ENCODE data around the gene TTLL5. TPM values are rescaled to one million over a fixed set of nuclear protein-coding genes. Genes with fewer than 3 reads are reported as not detected.
"Not testable (repeated sequence)": the region's sequence is repeated elsewhere in the genome, so short reads cannot be mapped to it uniquely, and the experiment has no call there.

TTLL5 gene
- total RNA-seq, 1 donor from 2014 or later: 29.6 TPM

DNA sequence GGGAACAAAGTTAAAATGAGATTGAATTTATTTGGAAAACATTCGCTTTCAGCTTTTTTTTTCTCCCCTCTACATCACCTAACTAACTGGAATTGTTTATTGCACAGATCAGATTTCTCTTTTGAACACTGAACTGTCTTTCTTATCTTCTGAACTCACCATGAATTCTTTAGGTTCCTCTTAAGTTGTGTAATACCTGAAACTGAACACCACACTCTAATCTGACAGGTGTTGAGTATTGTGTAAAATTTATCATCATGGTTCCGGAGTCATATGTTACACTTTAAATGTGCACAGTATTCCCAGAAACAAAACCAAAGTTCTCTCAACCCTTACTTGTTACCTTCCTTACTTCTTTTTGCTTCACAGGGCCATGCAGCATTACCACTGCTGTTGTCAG lies 254.0 kb downstream of the TTLL5 start:
- no peak overlapping the region for H3K27ac Mint-ChIP-seq
- no peaks in the 10 kb centered on the region for H3K27me3 Mint-ChIP-seq (ENCODE audit: low read depth)
- DNase-seq (ENCODE audit: low spot score): no peak
- no peaks in the 10 kb centered on the region for H3K36me3 Mint-ChIP-seq (ENCODE audit: low read depth)
- intact Hi-C loops (cut with micrococcal nuclease): no loop called here
- H3K4me3 Mint-ChIP-seq (ENCODE audit: low read depth): no peak overlapping the region
- H3K9me3 Mint-ChIP-seq: no peaks in the 10 kb centered on the region
- no peaks in the 10 kb centered on the region for H3K4me1 Mint-ChIP-seq (ENCODE audit: low read depth)

DNA sequence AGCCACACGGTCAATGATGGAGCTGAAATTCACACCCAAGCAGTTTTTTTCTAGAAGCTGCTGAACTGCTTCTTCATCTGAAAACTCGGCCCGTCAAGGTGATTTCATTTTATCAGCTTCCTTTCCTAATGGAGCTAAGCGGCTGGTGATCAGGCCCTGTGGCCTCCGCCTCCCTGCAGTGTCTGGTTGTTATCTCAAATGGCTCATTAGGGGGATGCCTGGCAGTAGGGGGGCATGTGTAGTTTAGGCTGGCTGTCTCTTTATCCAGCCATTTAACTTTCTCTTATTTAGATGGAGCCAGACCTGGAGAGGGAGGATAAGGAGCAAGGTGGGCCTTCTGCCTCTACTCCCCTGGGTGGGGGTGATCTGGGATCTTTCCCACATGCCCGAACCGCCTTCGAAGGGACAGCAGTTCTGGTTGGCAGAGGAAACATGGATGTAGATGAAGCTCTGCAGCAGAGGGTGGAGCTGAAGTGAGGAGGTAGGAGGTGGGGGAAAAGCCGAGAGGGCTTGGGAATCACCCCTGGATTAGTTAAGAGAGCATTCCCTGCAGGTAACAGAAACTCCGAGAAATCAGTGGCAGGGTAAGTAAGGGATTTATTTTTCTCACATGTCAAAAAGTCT lies 256.4 kb downstream of the TTLL5 start:
- Mint-ChIP-seq H3K36me3 (ENCODE audit: low read depth) (peaks cover 5% of the 10 kb centered on the region), H3K4me3 (ENCODE audit: low read depth) (no peak overlapping the region), H3K27me3 (ENCODE audit: low read depth) (no peaks in the 10 kb centered on the region), H3K27ac (no peak overlapping the region), H3K9me3 (peaks cover 5% of the 10 kb centered on the region), H3K4me1 (ENCODE audit: low read depth) (no peaks in the 10 kb centered on the region)
- intact Hi-C loops (cut with micrococcal nuclease): no loop called here
- no peak for DNase-seq (ENCODE audit: low spot score)

DNA sequence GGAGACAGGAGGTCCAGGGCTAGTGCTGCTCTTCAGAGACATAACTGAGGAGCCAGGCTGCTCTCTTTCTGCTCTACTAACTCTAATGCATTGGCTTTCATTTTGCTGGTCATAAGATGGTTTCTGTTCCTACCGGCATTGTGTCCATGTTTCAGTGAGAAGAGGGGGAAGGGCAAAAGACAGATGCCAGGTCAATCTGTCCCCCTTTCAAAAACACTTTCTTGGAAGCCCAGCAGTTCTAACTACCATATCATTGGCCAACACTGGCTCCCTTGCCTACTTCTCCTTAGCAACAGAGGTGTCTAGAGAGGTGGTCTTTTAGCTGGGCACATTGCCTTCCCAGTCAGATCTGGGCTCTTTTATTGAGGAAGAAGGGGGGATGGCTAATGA lies 256.9 kb downstream of the TTLL5 start:
- H3K9me3 Mint-ChIP-seq: peaks cover 5% of the 10 kb centered on the region
- intact Hi-C loops (cut with micrococcal nuclease): no loop called here
- no peaks in the 10 kb centered on the region for H3K27me3 Mint-ChIP-seq (ENCODE audit: low read depth)
- no peaks in the 10 kb centered on the region for H3K4me1 Mint-ChIP-seq (ENCODE audit: low read depth)
- no peak overlapping the region for H3K4me3 Mint-ChIP-seq (ENCODE audit: low read depth)
- no peak for DNase-seq (ENCODE audit: low spot score)
- peaks cover 5% of the 10 kb centered on the region for H3K36me3 Mint-ChIP-seq (ENCODE audit: low read depth)
- H3K27ac Mint-ChIP-seq: no peak overlapping the region

DNA sequence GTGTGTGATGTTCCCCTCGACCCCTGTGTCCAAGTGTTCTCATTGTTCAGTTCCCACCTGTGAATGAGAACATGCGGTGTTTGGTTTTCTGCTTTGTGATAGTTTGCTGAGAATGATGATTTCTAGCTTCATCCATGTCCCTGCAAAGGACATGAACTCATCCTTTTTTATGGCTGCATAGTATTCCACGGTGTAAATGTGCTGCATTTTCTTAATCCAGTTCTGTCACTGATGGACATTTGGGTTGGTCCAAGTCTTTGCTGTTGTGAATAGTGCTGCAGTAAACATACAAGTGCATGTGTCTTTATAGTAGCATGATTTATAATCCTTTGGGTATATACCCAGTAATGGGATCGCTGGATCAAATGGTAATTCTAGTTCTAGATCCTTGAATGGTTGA lies 259.4 kb downstream of the TTLL5 start:
- H3K9me3 Mint-ChIP-seq; H3K27me3 Mint-ChIP-seq (ENCODE audit: low read depth); H3K27ac Mint-ChIP-seq; H3K4me1 Mint-ChIP-seq (ENCODE audit: low read depth); H3K4me3 Mint-ChIP-seq (ENCODE audit: low read depth); intact Hi-C loops (cut with micrococcal nuclease); DNase-seq (ENCODE audit: low spot score); H3K36me3 Mint-ChIP-seq (ENCODE audit: low read depth): not testable (repeated sequence)

DNA sequence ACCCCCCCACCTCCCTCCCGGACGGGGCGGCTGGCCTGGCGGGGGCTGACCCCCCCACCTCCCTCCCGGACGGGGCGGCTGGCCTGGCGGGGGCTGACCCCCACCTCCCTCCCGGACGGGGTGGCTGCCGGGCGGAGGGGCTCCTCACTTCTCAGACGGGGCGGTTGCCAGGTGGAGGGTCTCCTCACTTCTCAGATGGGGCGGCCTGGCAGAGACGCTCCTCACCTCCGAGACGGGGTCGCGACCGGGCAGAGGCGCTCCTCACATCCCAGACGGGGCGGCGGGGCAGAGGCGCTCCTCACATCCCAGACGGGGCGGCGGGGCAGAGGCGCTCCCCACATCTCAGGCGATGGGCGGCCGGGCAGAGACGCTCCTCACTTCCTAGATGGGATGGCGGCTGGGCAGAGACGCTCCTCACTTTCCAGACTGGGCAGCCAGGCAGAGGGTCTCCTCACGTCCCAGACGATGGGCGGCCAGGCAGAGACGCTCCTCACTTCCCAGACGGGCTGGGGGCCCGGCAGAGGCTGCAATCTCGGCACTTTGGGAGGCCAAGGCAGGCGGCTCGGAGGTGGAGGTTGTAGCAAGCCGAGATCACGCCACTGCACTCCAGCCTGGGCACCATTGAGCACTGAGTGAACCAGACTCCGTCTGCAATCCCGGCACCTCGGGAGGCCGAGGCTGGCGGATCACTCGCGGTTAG lies 264.2 kb downstream of the TTLL5 start:
- H3K4me3 Mint-ChIP-seq (ENCODE audit: low read depth); H3K36me3 Mint-ChIP-seq (ENCODE audit: low read depth); H3K27ac Mint-ChIP-seq; H3K27me3 Mint-ChIP-seq (ENCODE audit: low read depth); H3K9me3 Mint-ChIP-seq; intact Hi-C loops (cut with micrococcal nuclease); DNase-seq (ENCODE audit: low spot score); H3K4me1 Mint-ChIP-seq (ENCODE audit: low read depth): not testable (repeated sequence)

DNA sequence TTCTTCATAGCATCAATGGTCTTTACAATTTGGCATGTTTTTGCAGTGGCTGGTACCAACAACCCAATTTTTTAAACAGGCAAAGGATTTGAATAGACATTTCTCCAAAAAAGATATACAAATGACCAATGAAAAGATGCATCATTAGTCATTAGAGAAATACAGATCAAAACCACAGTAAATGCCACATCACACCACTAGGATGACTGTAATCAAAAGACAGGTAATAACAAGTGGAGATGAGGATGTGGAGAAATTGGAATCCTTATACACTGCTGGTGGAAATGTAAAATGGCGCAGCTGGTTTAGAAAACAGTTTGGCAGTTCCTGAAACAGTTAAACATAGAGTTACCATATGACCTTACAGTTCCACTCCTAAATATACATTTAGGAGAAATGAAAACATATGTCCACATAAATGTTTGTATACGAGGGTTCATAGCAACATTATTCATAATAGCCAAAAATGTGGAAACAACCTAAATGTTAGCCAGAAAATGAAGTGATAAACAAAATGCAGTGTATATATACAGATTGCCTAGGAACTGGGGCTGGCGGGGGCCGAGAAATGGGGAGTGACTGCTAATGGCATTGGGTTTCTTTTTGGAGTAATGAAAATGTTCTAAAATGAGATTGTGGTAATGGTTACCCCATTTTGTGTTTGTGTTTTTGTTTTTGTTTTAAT lies 265.5 kb downstream of the TTLL5 start:
- Mint-ChIP-seq H3K4me1 (ENCODE audit: low read depth) (no peaks in the 10 kb centered on the region), H3K36me3 (ENCODE audit: low read depth) (no peaks in the 10 kb centered on the region), H3K27ac (no peak overlapping the region), H3K4me3 (ENCODE audit: low read depth) (no peak overlapping the region), H3K27me3 (ENCODE audit: low read depth) (no peaks in the 10 kb centered on the region), H3K9me3 (no peaks in the 10 kb centered on the region)
- intact Hi-C loops (cut with micrococcal nuclease): no loop called here
- no peak for DNase-seq (ENCODE audit: low spot score)

DNA sequence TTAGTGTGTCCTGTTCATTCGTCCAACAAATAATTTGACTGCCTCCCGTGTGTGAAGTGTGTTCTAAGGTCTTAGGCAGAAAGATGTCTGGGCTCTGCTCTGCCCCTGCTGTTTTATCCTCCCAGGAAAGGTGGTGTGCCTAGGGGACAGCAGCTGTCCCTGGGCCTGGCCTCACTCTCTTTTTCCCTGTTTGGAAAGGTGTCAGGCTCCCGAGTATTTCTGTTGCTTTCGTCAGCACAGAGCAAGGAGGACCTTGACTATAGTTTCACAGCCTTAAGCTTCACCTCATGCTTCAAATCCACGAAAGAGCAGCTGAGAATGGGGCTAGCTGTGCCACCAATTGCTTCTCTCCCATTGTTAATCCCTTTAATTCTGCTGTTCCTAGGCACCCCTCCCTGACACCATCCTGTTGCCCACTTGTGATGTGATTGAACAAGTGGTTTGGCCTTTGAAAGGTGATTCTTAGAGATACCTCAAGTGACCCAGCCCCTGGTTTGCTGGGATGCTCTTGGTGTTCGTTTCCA lies 266.6 kb downstream of the TTLL5 start:
- Mint-ChIP-seq H3K27ac (no peak overlapping the region), H3K36me3 (ENCODE audit: low read depth) (no peaks in the 10 kb centered on the region), H3K27me3 (ENCODE audit: low read depth) (no peaks in the 10 kb centered on the region), H3K4me1 (ENCODE audit: low read depth) (no peaks in the 10 kb centered on the region), H3K9me3 (no peaks in the 10 kb centered on the region), H3K4me3 (ENCODE audit: low read depth) (no peak overlapping the region)
- intact Hi-C loops (cut with micrococcal nuclease): no loop called here
- DNase-seq (ENCODE audit: low spot score): no peak

DNA sequence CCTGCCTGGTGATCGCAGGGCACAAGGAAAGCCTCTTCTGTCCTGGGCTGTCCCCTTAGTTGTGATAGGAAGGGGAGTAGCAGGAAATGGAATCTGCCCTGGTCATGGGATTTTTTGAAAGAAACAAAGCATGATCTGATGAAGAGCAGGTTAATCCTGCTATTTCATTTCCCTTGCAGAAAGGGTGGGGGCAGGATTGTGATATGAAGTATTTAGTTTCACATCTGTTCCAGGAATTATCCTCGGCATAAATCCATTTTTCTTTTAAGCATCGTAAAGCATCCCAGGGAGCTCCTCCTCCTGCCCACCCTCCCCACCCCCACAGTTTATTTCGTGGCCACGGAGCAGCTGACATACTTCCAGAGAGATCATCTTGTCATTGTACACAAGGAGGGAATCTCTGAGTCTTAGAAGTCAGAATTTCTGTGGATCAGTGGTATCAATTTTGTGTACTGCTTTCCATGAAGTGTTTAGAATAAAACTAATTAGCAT lies 267.7 kb downstream of the TTLL5 start:
- no peaks in the 10 kb centered on the region for H3K9me3 Mint-ChIP-seq
- H3K27ac Mint-ChIP-seq: no peak overlapping the region
- H3K36me3 Mint-ChIP-seq (ENCODE audit: low read depth): no peaks in the 10 kb centered on the region
- H3K4me3 Mint-ChIP-seq (ENCODE audit: low read depth): no peak overlapping the region
- DNase-seq (ENCODE audit: low spot score): no peak
- H3K4me1 Mint-ChIP-seq (ENCODE audit: low read depth): no peaks in the 10 kb centered on the region
- no peaks in the 10 kb centered on the region for H3K27me3 Mint-ChIP-seq (ENCODE audit: low read depth)
- intact Hi-C loops (cut with micrococcal nuclease): no loop called here

DNA sequence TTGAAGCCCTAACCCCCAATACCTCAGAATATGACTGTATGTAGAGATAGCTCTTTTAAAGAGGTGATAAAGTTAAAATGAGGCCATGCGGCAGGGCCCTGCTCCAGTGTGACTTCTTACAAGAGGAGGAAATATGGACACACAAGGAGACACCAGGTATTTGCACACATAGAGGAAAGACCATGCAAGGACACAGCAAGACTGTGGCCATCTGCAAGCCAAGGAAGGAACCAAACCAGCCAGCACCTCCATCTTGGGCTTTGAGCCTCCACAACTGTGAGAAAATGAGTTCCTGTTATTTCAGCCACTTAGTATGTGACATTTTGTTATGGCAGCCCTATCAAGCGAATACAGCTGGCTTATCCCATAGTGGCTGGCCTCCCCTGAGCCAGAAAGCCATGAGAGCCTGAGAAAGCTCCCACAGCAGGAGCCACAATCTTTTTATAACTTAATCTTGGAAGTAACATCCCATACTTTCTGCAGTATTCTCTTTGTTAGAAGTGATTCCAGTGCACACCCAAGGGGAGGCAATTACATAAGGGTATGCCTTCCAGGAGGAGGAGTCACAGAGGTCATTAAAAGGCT lies 272.8 kb downstream of the TTLL5 start:
- DNase-seq (ENCODE audit: low spot score): no peak
- Mint-ChIP-seq H3K27ac (no peak overlapping the region), H3K36me3 (ENCODE audit: low read depth) (no peaks in the 10 kb centered on the region), H3K27me3 (ENCODE audit: low read depth) (no peaks in the 10 kb centered on the region), H3K4me1 (ENCODE audit: low read depth) (no peaks in the 10 kb centered on the region), H3K4me3 (ENCODE audit: low read depth) (no peak overlapping the region), H3K9me3 (no peaks in the 10 kb centered on the region)
- intact Hi-C loops (cut with micrococcal nuclease): no loop called here

DNA sequence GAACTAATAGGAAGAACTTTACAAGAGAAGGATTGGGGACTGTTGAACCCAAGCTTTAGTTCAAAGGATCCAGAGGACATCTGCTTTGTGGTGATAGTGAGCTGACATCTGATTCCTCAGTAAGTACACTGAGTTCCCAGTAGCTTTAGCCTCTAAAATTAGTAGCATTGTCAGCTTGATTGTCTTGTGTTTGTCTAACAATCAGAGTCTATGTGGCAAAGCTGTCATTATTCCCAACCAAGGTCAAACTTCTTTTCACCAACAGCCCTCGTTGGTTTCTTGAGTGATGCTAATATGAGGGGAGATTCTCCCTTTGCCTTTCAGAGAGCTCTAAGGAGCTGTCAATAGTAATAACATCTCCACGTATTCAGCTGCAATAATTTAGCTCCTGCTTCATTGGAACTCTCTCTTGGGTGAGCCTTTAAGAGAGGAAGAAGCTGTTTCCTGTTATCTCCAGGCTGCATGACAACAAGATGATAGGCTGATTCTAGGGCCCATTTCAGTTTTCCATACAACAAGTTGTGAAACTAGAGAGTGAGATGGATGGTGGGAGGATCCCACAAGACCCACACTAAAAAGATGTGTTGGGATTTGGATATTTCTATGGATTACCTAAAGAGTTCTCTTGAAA lies 274.1 kb downstream of the TTLL5 start:
- Mint-ChIP-seq H3K27me3 (ENCODE audit: low read depth) (no peaks in the 10 kb centered on the region), H3K27ac (no peak overlapping the region), H3K4me1 (ENCODE audit: low read depth) (no peaks in the 10 kb centered on the region), H3K4me3 (ENCODE audit: low read depth) (no peak overlapping the region), H3K36me3 (ENCODE audit: low read depth) (no peaks in the 10 kb centered on the region), H3K9me3 (no peaks in the 10 kb centered on the region)
- intact Hi-C loops (cut with micrococcal nuclease): no loop called here
- DNase-seq (ENCODE audit: low spot score): no peak

DNA sequence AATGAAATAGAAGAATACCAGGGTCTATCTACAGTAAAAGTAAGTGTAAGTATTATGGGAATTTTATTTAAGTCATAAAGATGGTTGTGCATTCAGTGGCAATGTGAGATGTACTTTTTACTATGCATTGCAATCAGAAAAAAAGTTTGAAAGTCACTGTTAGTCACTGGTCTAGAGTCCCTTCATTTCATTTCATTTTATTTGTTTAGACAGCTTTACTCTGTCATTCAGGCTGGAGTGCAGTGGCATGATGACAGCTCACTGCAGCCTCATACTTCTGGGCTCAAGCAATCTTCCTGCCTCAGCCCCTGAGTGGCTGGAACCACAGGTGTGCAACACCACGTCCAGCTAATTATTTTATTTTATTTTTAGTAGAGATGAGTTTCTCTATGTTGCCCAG lies 278.2 kb downstream of the TTLL5 start:
- Mint-ChIP-seq H3K4me3 (ENCODE audit: low read depth) (no peak overlapping the region), H3K27ac (no peak overlapping the region), H3K36me3 (ENCODE audit: low read depth) (no peaks in the 10 kb centered on the region), H3K27me3 (ENCODE audit: low read depth) (no peaks in the 10 kb centered on the region), H3K9me3 (no peaks in the 10 kb centered on the region), H3K4me1 (ENCODE audit: low read depth) (no peaks in the 10 kb centered on the region)
- no peak for DNase-seq (ENCODE audit: low spot score)
- intact Hi-C loops (cut with micrococcal nuclease): no loop called here

DNA sequence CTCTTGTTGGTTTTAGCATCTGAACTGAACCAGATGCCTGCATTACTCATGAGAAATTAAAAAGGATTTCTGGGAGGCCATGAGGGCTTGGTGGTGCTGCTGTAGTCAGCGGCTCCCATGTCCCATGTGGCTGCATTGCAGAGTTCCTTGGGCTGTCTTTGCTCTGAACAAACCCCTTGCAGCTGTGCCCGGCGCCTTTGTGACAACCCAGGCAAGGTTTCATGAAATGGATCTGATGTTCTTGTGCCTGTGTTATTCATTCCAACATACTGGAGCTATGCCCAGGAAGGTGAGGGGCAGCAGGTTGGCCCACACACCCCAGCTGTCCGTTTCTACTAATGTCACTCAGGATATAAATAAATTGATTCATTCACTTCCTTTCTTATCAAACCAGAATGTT lies 280.0 kb downstream of the TTLL5 start:
- Mint-ChIP-seq H3K4me3 (ENCODE audit: low read depth) (no peak overlapping the region), H3K4me1 (ENCODE audit: low read depth) (no peaks in the 10 kb centered on the region), H3K27ac (no peak overlapping the region), H3K27me3 (ENCODE audit: low read depth) (no peaks in the 10 kb centered on the region), H3K36me3 (ENCODE audit: low read depth) (no peaks in the 10 kb centered on the region), H3K9me3 (no peaks in the 10 kb centered on the region)
- no peak for DNase-seq (ENCODE audit: low spot score)
- intact Hi-C loops (cut with micrococcal nuclease): no loop called here

Data from activated T-helper 2 cell treated with anti-CD3 and anti-CD28 coated beads, Interferon-gamma antibody, Interleukin-2, Interleukin-4, amounts not matched to agents 10 μg/mL and 5 μg/mL and 100 μg/mL, durations not matched to agents 14 hours and 24 hours and 36 hours (primary cell).